Stomach (tissue), 9 donors: Measurements from ENCODE around the gene ZNRD2. TPM values are rescaled to one million over a fixed set of nuclear protein-coding genes. Genes with fewer than 3 reads are reported as not detected.
A peak's percentile ranks its signal among the peaks of the same experiment; 100 is the strongest.

Source experiments
- DNase-seq, 2 donors: peaks; one replicate each; pipeline versions ENCODE4 v3.0.0 to v3.0.0-alpha.2; 2013 to 2019
- H3K27ac ChIP-seq, 5 donors: fragments of 200-600 bp in 4 of 5; sonication (generic) in 4 of 5; one replicate each; pipeline ENCODE4 v1.5.1; 2013 to 2019; ENCODE audit warnings: mild to moderate bottlenecking in 1 of 5, moderate library complexity in 1 of 5
- H3K27me3 ChIP-seq, 3 donors: fragments of 200-600 bp; sonication (generic); one replicate each; pipeline ENCODE4 v1.5.1; 2017 to 2019; ENCODE audit warnings: mixed run types in 1 of 3
- H3K36me3 ChIP-seq, 4 donors: fragments of 200-600 bp; sonication (generic); 1 replicate in 3 of 4; 2 replicates in 1 of 4; pipeline ENCODE4 v1.5.1; 2016 to 2019
- H3K4me1 ChIP-seq, 4 donors: fragments of 200-600 bp; sonication (generic); one replicate each; pipeline ENCODE4 v1.5.1; 2016 to 2019
- H3K4me3 ChIP-seq, 4 donors: fragments of 200-600 bp; sonication (generic) in 3 of 4; one replicate each; pipeline ENCODE4 v1.5.1; 2016 to 2019; ENCODE audit warnings: mild to moderate bottlenecking in 1 of 4
- H3K9me3 ChIP-seq, 4 donors: fragments of 200-600 bp; sonication (generic); one replicate each; pipeline ENCODE4 v1.5.1; 2016 to 2019
- EP300 ChIP-seq: sonication (generic); formaldehyde crosslinking; IDR thresholded peaks from one replicate; pipeline ENCODE4 v1.6.1; 2017; ENCODE audit warnings: antibody characterized with exemption
- POLR2A ChIP-seq, 4 donors: fragments of 450-650 bp; IDR thresholded peaks; one replicate each; pipeline ENCODE4 v1.6.1; 2016; ENCODE audit warnings: antibody characterized with exemption in 4 of 4, control low read depth in 2 of 4, mild to moderate bottlenecking in 1 of 4, moderate library complexity in 1 of 4
- POLR2AphosphoS5 ChIP-seq, 3 donors: sonication (generic); formaldehyde crosslinking; IDR thresholded peaks; one replicate each; pipeline ENCODE4 v1.6.1; 2016; ENCODE audit warnings: antibody characterized with exemption in 3 of 3
- WGBS, 5 donors: extraction: QIAGEN DNeasy Blood & Tissue Kit in 3 of 5; methylation state at CpG; one replicate each; pipeline versions ENCODE4 v1.1.5 to v1.1.7; 2013 to 2018; 5-methylcytosine and 5-hydroxymethylcytosine counted together
- intact Hi-C: fragments of 100-400 bp; cut with DNase I; formaldehyde crosslinking; loops from one replicate; pipeline ENCODE4 v1.15.1; 2023; ENCODE audit warnings: low total_unique reads
- polyA plus RNA-seq, 3 donors: library from polyadenylated mRNA; stranded (reverse); fragments of 200-250 nt; gene quantifications; one replicate each; pipeline ENCODE4 v1.2.3, GENCODE V29; 2013
- total RNA-seq, 5 donors: library from RNA; depleted of rRNA; stranded (reverse); fragments of >200 nt; gene quantifications; one replicate each; pipeline versions ENCODE4 v1.1.0 to v1.2.3, GENCODE V29; 2014 to 2016
- TF ChIP-seq, protein P1 (sequence below), 7 experiments: fragments of 450-650 bp in 4 of 7; fragments of 200-600 bp in 3 of 7; sonication (generic) in 3 of 7; IDR thresholded peaks; one replicate each; pipeline ENCODE4 v1.5.1; 2016 to 2019; ENCODE audit warnings: antibody characterized with exemption in 7 of 7, control low read depth in 2 of 7, mild to moderate bottlenecking in 1 of 7
- donor health status: healthy with polysubstance abuse.
- donor health status: Bipolar disorder and iron deficiency.
- donor health status: healthy.

The ZNRD2 gene
- total and polyA plus RNA-seq, 8 donors, result 17.7 to 99.1 (median 51.8) TPM

DNA sequence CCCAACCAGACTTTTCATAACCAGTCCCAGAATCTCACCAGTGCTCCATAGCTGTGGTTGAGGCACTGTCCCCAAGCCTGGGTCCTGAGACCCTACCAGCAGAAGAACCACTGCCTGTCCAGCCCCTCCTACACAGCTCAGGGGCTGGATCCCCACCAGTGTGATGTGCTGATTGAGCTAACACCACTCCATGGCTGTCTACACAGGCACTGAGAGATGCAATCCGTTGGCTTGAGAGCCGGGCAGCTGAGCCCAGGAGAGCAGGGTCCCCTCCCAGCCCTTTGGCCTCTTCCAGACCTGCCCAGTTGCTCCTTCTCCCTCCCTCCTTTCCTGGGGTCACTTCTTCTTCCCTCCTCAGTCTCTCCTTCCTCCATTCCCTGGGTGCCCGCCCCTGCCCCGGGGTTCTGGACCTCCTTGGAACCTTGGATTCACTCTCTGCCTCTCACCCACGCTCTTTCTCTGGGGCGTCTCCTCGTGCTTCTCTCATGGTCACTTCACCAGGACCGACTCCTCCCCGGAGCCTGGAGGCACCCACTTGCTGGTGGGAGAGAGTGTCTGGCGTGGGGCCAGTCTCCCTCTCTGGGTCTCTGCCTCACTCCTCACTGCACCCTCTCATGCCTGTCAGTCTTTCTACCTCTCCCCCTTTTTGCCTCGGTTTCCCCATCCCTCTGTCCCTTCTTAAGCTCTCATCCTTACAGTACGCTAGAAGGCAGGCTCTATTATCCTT is 46.1 kb upstream of the ZNRD2 start:
- Histone ChIP-seq H3K27ac (peak overlapping the region; percentile 18 to 95 (median 91)), H3K4me3 (peak overlapping the region; percentile 28 to 98 (median 77)), H3K36me3 (peaks cover 16 to 31% (median 30%) of the 10 kb centered on the region in 4 donors), H3K27me3 (no peaks in the 10 kb centered on the region), H3K4me1 (peaks cover 21 to 52% (median 36%) of the 10 kb centered on the region in 4 donors), H3K9me3 (no peaks in the 10 kb centered on the region)
- TF ChIP-seq, protein P1, sequence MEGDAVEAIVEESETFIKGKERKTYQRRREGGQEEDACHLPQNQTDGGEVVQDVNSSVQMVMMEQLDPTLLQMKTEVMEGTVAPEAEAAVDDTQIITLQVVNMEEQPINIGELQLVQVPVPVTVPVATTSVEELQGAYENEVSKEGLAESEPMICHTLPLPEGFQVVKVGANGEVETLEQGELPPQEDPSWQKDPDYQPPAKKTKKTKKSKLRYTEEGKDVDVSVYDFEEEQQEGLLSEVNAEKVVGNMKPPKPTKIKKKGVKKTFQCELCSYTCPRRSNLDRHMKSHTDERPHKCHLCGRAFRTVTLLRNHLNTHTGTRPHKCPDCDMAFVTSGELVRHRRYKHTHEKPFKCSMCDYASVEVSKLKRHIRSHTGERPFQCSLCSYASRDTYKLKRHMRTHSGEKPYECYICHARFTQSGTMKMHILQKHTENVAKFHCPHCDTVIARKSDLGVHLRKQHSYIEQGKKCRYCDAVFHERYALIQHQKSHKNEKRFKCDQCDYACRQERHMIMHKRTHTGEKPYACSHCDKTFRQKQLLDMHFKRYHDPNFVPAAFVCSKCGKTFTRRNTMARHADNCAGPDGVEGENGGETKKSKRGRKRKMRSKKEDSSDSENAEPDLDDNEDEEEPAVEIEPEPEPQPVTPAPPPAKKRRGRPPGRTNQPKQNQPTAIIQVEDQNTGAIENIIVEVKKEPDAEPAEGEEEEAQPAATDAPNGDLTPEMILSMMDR (IDR thresholded peaks at IDR 0.05), result no peak
- TF ChIP-seq POLR2A (IDR thresholded peaks at IDR 0.05), result no peak
- TF ChIP-seq EP300, result no peak
- no peak for TF ChIP-seq POLR2AphosphoS5 (IDR thresholded peaks at IDR 0.05)
- WGBS, 5 donors, result 28 to 39% (median 34%) methylated on average over 11 to 12 of the region's 12 CpGs
- intact Hi-C loops, result no loop called here
- DNase-seq, result peak in 1 of 2 donors; percentile 71

DNA sequence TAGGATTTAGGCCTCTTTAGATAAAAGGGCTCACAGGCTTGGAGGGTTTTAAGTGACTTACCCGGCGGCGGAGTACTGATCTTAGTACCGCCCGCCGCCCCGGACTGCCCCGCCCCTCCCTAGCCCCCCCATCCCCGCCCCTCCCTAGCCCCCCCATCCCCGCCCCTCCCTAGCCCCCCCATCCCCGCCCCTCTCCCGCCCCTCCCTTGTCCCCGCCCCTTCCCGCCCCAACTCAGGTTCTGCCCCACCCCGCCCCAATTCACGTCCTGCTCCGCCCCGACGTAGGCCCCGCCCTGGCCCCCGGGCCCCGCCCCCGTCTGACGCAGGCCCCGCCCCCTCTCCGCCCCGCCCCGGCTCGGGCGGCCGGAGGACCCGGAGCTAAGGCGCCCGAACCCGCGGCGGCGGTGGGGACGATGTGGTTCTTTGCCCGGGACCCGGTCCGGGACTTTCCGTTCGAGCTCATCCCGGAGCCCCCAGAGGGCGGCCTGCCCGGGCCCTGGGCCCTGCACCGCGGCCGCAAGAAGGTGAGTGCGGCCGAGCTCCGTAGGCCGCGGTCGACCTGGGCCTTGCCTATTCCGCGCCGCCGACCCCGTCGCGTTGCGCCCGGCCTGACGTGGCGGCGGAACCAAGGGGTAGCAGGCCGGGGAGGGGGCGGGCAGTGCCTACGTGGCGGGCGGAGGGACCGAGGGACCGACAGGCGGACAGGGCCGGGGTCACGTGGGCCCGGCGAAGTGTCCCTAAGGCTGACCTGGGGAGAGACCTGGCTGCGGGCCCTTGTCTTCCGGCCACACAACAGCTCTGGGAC is 45.3 kb upstream of the ZNRD2 start, which contains the start of gene SCYL1:
TSS of gene SCYL1 (plus strand) at position 343 of the 805 bp plus-strand sequence. CDS start at position 414, 71 bp downstream.
- peak within 1 kb of the TSS; percentile 88 to 95 (median 91) for H3K27ac ChIP-seq
- no peaks in the 10 kb centered on the region for H3K27me3 ChIP-seq
- H3K4me3 ChIP-seq, result peak within 1 kb of the TSS; percentile 71 to 98 (median 90)
- WGBS, 5 donors, result 0 to 2% (median 0%) methylated on average over 11 to 70 of the region's 82 CpGs
- H3K4me1 ChIP-seq, result peaks cover 21 to 52% (median 39%) of the 10 kb centered on the region in 4 donors
- TF ChIP-seq POLR2AphosphoS5 (IDR thresholded peaks at IDR 0.05) (peak in 2 of 3 donors; percentile 69 to 82), EP300 (no peak)
- TF ChIP-seq, protein P1 (IDR thresholded peaks at IDR 0.05), result no peak
- peaks cover 22 to 38% (median 37%) of the 10 kb centered on the region in 4 donors for H3K36me3 ChIP-seq
- intact Hi-C loops, result no loop called here
- DNase-seq, result peak; percentile 83 to 92
- H3K9me3 ChIP-seq, result no peaks in the 10 kb centered on the region

DNA sequence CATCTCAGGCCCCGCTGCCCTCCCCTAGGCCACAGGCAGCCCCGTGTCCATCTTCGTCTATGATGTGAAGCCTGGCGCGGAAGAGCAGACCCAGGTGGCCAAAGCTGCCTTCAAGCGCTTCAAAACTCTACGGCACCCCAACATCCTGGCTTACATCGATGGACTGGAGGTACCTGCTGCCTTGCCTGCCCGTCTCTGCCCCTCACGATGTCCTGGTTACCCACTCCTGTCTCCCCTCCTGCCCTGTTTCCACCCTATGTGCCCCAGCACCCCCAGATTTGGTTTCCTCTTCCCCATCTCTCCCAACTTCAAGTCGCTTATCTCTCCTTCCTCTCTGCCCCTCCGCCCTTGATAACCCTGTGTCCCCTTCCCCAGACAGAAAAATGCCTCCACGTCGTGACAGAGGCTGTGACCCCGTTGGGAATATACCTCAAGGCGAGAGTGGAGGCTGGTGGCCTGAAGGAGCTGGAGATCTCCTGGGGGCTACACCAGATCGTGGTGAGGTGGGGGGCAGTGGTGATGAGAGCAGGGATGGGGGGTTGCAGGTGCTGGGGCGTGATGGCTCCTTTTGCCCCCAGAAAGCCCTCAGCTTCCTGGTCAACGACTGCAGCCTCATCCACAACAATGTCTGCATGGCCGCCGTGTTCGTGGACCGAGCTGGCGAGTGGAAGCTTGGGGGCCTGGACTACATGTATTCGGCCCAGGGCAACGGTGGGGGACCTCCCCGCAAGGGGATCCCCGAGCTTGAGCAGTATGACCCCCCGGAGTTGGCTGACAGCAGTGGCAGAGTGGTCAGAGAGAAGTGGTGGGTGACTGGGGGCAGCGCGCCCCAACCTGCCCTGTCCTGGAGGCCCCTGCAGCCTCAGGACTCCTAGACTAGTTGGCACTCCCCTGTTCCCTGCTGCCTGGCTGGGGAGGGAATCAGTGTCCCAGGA is 44.5 kb upstream of the ZNRD2 start:
- peak overlapping the region; percentile 88 to 95 (median 91) for H3K27ac ChIP-seq

More for the DNA sequence above, 44.5 kb upstream of the ZNRD2 start:
- Histone ChIP-seq H3K27me3 (no peaks in the 10 kb centered on the region), H3K36me3 (peaks cover 28 to 47% (median 46%) of the 10 kb centered on the region in 4 donors), H3K9me3 (no peaks in the 10 kb centered on the region), H3K4me1 (peaks cover 21 to 52% (median 41%) of the 10 kb centered on the region in 4 donors), H3K4me3 (peak overlapping the region; percentile 71 to 98 (median 90))
- intact Hi-C loops, result no loop called here
- TF ChIP-seq POLR2AphosphoS5 (IDR thresholded peaks at IDR 0.05) (no peak), EP300 (no peak), POLR2A (IDR thresholded peaks at IDR 0.05) (no peak)
- TF ChIP-seq, protein P1 (IDR thresholded peaks at IDR 0.05), result no peak
- peak in 1 of 2 donors; percentile 19 for DNase-seq
- 39 to 45% (median 44%) methylated on average over 27 to 31 of the region's 31 CpGs for WGBS, 5 donors
